B cell (primary cell): ENCODE data around the gene NEGR1.

Experiments
- EZH2 ChIP-seq: IDR thresholded peaks from 2 replicates; pipeline ENCODE4 v1.6.1; 2012; ENCODE audit warnings: borderline replicate concordance, low read depth, mild to moderate bottlenecking, moderate library complexity, low read length; ENCODE audit not compliant: insufficient read depth, poor library complexity, severe bottlenecking
- TF ChIP-seq, protein P1 (sequence below): fragments of 200-600 bp; IDR thresholded peaks from one replicate; pipeline ENCODE4 v1.8.0; 2022; ENCODE audit warnings: antibody characterized with exemption, mild to moderate bottlenecking

- TF ChIP-seq, protein P1, sequence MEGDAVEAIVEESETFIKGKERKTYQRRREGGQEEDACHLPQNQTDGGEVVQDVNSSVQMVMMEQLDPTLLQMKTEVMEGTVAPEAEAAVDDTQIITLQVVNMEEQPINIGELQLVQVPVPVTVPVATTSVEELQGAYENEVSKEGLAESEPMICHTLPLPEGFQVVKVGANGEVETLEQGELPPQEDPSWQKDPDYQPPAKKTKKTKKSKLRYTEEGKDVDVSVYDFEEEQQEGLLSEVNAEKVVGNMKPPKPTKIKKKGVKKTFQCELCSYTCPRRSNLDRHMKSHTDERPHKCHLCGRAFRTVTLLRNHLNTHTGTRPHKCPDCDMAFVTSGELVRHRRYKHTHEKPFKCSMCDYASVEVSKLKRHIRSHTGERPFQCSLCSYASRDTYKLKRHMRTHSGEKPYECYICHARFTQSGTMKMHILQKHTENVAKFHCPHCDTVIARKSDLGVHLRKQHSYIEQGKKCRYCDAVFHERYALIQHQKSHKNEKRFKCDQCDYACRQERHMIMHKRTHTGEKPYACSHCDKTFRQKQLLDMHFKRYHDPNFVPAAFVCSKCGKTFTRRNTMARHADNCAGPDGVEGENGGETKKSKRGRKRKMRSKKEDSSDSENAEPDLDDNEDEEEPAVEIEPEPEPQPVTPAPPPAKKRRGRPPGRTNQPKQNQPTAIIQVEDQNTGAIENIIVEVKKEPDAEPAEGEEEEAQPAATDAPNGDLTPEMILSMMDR, result no peak
- TF ChIP-seq EZH2, result no peak
Observed at GRCh38 chr1:71850515-71850914, 431.8 kb downstream of the NEGR1 start.
